Loucy (cell line): ENCODE measurements around the gene TGFB2.

ENCODE experiments used
- CTCF ChIP-seq: fragments of 200-600 bp; sonication (generic); conservative IDR thresholded peaks from 2 replicates; pipeline ENCODE4 v1.5.1; 2014; ENCODE audit warnings: mild to moderate bottlenecking, antibody characterized with exemption, low read length
- EZH2phosphoT487 ChIP-seq: fragments of 200-600 bp; IDR thresholded peaks from 2 replicates; pipeline ENCODE4 v1.6.1; 2018; ENCODE audit warnings: antibody characterized with exemption, mild to moderate bottlenecking, moderate library complexity, borderline replicate concordance

DNA sequence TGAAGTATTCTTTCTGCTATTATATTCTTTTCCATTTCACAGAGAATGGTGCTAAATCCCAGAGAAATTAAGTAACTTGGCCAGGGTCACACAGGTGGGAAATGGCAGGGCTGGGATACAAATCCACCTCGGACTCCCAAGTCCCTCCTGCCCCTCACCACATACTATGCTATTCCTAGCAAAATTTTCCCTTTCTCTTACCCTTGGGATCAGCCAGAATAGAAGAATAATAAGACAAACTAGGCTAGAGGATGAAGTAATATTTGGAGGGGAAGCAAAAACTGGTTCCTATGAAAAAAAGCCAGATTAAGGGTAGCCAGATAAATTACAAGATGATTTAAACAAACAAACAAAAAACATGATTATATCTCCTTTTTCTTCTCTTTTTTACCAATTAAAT is 62.5 kb downstream of the TGFB2 start:
- TF ChIP-seq CTCF = no peak
- no peak for TF ChIP-seq EZH2phosphoT487
